HG02981 (cell line): Measurements from ENCODE around the gene DESI1.
"Not testable (repeated sequence)": the region's sequence is repeated elsewhere in the genome, so short reads cannot be mapped to it uniquely, and the experiment has no call there.

ENCODE experiments used
- ATAC-seq: cut with Tn5 transposase; IDR thresholded peaks from one replicate; pipeline ENCODE4 v1.9.1; 2021; ENCODE audit warnings: mild to moderate bottlenecking, moderate library complexity; ENCODE audit not compliant: unreplicated experiment

The DESI1 gene

DNA sequence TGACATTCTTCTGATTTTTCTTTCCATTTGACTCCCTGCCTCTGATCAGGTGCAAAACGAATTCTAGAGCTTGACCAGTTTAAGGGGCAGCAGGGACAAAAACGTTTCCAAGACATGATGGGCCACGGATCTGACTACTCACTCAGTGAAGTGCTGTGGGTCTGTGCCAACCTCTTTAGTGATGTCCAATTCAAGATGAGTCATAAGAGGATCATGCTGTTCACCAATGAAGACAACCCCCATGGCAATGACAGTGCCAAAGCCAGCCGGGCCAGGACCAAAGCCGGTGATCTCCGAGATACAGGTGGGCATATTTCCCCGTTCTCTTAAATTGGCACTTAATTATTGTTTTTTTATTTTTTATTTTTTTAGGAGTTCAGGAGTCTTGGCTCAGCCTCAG, 15.6 kb upstream of the DESI1 start:
- ATAC-seq = no peak

DNA sequence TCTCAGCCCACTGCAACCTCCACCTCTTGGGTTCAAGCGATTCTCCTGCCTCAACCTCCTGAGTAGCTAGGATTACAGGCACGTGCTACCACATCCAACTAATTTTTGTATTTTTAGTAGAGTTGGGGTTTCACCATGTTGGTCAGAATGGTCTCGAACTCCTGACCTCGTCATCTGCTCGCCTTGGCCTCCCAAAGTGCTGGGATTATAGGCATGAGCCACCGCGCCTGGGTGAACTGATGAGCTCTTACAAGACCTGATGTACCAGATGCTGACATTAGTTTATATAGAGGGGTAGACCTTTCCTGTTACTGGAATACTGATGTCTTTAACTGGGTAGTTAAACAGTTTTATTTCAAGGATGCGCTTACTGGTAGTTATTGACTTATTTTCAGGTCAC, 13.8 kb upstream of the DESI1 start:
- ATAC-seq = not testable (repeated sequence)

DNA sequence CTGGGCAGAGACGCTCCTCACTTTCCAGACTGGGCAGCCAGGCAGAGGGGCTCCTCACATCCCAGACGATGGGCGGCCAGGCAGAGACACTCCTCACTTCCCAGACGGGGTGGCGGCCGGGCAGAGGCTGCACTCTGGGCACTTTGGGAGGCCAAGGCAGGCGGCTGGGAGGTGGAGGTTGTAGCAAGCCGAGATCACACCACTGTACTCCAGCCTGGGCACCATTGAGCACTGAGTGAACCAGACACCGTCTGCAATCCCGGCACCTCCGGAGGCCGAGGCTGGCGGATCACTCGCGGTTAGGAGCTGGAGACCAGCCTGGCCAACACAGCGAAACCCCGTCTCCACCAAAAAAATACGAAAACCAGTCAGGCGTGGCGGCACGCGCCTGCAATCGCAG, 10.8 kb upstream of the DESI1 start:
- ATAC-seq = not testable (repeated sequence)

DNA sequence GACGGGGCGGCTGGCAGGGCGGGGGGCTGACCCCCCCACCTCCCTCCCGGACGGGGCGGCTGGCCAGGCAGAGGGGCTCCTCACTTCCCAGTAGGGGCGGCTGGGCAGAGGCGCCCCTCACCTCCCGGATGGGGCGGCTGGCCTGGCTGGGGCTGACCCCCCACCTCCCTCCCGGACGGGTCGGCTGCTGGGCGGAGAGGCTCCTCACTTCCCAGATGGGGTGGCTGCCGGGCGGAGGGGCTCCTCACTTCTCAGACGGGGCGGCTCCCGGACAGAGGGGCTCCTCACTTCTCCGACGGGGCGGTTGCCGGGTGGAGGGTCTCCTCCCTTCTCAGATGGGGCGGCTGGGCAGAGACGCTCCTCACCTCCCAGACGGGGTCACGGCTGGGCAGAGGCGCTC, 10.3 kb upstream of the DESI1 start:
- not testable (repeated sequence) for ATAC-seq

DNA sequence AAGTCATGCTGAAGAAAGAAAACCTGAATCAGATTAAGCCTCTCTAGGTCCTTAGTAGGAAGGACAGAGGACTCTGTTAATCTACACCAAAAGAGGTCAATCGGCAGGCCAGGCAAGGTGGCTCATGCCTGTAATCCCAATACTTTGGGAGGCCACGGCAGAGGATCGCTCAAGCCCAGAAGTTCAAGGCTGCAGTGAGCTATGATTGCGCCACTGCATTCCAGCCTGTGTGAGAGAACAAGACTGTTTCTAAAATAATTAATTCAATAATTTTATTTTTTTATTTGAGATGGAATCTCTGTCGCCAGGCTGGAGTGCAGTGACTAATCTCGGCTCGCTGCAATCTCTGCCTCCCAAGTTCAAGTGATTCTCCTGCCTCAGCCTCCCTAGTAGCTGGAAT, 4.7 kb upstream of the DESI1 start:
- ATAC-seq = no peak

DNA sequence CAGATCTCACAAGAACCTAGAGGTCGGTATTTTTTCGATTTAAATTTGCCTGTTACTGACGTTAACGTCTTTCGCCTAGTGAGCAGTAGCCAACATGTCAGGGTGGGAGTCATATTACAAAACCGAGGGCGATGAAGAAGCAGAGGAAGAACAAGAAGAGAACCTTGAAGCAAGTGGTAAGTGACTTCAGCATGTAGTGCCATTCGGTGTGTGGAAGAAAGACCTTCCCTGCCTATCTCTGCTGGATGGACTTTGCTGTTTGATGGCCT, 1.0 kb upstream of the DESI1 start:
- no peak for ATAC-seq

DNA sequence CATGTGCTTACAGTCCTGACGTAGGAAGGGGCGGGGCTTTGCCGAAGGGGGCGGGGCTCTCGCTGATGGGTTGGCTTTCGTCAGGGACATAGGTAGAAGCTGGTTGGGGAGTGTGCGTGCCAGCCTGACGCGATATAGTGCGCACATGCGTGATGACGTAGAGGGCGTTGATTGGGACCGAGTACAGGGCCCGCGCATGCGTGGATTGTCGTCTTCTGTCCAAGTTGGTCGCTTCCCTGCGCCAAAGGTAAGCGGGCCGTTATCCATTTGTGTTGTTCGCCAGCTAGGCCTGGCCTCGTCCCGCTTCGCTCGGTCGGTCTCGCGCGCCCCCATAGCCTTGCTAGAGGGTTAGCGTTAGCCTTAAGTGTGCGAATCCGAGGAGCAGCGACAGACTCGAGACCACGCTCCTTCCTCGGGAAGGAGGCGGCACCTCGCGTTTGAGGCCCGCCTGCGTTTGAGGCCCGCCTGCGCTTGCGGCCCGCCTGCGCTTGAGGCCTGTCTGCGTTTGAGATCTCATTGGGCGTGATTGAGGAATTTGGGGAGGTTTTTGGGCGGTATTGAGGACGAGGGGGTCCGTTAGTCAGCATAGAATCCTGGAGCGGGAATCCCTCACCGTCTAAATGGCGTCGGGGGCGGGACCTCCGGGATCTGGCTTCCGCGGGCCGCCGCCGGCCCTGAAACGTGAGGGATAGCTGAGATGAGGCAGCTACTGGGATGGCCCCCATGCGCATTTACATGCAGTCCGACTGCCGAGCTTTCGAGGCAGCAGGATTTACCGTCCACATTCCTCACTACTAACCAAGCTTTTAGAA, 462 bp upstream of the DESI1 start, which contains the start of gene XRCC6:
Gene XRCC6, plus strand, starts transcription at position 197 of the 812 bp plus-strand sequence. CDS start 710 bp downstream, outside the sequence.
- ATAC-seq = peak; percentile 84

DNA sequence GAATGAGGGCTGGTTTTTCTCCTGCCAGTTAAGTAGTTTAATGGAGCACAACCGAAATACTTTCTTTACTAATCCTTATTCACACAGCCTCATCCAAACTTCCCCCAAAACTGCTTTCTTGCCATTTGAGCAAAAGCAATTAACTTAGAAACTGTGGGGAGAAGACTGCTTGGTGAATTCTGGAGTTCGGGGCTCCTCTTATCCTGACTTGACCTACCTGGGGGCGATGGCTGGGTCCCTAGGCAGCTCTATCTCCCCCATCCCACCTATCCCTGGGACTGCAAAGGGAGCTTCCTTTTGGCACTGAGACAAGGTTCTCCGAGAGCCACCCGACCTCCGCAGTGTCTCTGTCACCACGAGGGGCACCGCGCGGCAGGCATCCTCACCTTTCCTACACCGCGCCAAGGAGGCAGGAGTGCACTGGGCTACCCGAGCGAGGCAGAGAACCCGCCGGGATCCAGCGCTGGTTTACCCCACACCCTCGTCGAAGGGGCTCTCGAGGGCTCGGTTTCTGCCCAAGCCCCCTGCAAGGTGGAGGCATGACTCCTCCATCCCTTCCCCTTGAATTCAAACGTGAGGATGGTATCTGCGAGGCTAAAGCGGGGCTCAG, 759 bp downstream of the DESI1 start:
- ATAC-seq = peak; percentile 11

DNA sequence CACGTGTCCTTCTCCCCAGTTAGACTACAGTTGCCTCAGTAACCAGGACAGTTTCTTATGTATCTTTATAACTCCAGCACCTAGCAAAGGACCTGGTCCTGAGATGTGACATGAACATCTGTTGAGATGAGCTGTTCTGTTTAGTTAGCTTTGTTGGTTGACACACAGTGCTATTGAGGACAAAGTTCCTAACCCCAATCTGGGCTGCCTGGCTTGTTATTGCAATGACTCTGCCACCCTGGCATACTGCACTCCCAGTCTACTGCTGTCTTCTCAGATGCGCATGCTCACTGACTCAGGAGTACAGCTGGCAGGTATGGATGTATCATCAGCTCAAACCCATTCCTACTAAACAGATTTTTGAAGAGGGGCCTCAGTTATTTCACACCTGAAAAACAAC, 7.4 kb downstream of the DESI1 start:
- no peak for ATAC-seq

DNA sequence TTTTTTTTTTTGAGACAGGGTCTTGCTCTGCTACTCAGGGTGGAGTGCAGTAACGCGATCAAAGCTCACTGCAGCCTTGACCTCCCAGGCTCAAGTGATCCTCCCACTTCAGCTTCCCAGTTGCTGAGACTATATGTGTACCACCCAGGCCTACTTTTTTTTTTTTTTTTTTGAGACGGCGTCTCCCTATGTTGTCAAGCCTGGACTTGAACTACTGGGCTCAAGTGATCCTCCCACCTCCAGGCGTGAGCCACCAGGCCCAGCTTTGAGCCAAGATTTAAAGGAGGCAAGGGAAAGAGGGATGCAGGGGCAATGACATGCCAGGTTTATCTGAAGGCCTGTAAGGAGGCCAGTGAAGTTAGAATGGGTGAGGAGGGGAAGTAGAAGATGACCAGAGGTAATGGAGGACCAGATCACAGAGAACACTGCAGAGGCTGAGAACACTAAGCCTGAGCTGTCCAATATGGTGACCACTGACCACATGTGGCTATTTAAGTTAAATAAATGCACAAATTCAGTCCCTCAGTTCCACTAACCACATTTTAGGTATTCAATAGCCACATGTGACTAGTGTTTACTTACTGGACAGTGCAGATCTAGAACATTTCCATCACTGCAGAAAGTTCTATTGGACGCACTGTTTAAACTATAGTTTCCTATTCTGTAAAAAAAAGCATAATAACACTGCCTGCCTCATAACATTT, 8.1 kb downstream of the DESI1 start:
- ATAC-seq = no peak

DNA sequence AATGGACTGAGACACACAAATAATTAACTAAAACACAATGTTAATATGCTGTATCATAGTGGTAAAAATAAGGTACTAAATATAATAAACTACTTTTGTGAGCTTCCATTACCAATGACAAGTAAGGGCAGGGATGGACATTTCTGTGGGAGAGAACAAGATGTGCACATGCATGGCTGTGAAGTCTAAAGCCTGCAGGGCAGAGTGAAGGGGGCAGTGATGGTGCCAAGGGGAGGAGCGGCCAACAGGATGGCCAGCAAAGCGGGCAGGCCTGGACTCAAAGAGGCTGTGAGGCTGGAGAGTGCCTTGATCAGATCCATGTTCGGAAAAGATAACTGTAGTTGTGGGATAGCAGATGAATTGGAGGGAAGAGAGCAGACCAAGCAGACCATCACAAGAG, 12.5 kb downstream of the DESI1 start:
- no peak for ATAC-seq

DNA sequence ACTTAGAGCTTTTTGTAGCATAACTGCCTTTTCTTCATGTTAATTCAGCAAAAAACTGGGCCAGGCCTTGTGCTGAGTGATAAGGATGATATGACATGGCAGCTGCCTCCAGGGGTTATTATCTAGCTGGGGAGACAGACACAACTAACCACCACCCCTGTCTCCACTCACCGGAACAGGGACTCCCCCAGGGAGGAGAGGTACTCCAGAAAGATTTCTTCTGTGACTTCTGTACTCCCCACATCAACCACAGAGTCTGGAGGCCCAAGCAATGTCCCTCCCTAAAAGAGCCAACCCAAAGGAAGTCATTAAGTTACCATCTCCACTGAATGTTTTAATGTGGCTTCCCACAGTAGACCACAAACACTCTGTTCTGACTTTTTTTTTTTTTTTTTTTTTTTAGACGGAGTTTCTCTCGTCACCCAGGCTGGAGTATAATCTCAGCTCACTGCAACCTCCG, 16.9 kb downstream of the DESI1 start:
- peak; percentile 86 for ATAC-seq

DNA sequence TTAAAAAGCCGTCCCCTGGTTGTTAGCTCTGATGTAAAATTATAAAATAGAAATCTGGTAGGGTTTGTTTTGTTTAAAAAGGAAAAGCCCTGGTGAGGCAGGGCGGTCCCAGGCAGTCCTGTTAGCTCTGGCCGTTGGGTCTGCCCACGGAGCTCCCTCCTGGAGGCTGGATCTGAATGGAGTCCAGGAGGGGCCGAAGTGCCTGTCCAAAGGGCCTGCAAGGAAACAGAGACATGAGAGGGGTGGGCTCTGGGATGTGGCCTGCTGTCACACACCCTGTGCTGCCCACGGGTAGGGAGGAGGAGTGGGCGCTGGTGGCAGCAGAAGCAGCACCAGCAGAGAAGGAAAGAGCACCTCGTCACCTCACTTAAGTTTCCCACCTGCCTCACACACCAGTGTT, 19.9 kb downstream of the DESI1 start:
- no peak for ATAC-seq

DNA sequence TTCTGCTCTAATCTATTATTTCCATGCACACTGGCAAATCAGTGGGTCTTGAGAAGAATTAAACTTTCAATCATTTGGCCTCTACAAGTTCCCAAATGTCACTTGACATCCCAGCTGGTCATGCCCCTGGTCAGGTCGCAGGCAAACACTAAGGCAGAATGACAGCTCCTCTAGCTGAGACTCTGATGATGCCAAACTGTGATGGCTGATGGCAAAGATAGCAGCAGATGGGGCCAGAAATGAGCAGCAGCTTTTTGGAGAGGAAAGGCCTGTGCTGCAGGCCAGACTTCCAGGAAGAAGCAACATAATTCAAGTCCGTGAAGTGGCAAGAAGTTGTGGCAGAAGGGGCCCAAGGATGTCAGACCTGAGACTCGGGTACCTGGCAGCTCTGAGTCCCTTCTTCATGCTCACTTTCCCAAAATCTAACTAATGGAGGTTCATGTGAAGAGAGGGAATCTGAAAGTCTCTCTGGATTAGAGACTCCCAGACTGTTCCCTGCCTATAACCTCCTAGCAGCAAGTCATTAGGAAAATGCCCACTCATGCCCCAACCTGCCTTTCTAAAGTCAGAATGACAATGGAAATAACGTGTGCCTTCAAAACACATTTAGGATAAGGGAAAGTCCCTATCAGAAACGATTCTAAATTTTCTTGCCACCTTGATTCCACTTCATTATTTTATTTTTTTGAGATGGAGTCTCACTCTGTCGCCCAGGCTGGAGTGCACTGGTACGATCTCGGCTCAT, 21.8 kb downstream of the DESI1 start:
- ATAC-seq = no peak

DNA sequence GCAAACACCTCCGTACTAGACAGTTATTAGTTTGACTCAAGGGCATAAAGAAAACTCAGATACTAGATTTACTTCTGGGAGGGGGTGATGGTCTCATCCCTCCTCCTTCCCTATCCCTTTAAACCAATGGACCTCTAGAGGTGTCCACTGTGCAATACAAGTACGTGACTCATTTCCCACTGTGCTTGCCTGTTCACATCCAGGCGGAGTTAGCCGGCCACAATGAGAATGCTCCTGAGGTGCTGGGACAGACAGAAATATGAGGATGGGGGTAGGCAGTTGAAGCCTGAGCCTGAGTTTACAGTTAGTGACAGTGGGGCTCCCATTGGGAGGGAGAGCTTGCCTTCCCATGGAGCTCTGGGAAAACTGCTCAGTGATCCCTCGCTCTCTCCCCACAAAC, 22.8 kb downstream of the DESI1 start:
- no peak for ATAC-seq

DNA sequence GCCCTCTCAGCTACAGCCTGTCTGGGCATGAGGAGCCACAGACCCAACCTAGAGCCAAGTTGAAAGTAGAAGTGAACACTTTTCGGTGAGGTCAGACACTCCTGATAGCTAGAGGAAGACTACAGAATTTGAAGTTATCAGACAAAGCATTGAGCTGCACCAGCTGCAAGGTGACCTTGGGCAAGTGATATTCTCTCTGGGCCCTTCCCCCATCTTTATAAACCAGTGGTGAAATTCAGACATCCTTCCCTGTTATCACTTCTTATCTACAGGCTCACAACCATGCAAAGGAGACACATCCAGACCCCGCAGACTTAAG, 23.2 kb downstream of the DESI1 start:
- no peak for ATAC-seq

DNA sequence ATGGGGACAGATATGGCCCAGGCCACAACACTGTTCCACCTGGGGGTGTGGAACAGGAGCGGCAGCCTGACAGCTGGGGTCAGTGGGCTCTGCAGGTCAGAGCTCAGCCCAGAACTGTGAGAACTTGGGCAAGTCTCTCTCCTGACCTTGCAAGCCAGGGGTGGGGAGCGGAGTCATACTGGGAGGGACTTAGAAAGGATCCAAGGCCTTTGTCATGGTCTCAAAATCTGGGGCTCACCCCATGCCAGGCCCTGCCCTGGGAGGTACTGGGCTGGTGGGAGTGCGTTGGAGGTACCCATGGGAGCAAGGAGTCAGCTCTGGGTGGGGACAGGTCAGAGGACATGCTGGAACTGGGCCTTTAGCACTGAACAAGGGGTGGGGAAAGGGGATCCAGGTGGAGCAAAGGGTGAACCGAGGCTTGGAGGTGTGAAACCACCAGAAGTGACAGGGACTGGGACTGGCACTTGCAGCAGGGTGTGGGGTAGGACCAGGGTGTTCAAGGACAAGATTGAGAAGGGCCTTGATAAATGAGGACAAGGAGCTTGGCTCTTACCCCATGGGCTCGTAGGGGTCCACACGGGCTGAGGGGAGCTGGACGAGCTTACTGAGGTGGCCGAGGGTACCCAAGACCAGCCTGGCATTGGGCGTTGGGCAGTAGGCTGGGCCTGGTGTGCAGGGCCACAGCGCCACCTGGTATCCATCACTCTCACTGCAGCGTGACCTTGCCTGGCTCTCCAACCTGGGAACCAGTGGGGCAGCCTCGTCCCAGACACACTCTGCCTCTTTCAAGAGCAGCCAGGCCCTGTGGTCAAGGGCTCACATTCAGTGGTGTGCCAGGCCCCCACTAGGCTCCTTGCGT, 23.8 kb downstream of the DESI1 start:
- ATAC-seq = no peak

DNA sequence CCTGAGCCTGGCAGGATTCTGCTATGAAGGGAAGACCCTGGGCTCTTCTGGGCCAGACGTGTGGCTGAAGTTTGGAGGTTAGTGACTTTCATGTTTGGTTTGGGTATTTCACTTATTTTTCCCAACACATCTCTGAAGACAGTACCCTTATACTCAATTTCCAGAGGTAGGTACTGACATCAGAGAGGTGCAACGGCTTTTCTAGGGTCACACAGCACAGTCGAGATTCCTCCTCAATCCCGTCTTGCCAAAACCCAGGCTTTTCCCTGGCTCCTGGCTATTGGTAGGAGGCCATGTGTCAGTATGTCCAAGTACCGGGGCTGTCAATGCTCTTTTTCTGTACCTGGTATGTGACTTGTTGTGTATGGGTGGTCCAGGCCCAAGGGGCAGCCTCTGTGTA, 25.1 kb downstream of the DESI1 start:
- no peak for ATAC-seq

DNA sequence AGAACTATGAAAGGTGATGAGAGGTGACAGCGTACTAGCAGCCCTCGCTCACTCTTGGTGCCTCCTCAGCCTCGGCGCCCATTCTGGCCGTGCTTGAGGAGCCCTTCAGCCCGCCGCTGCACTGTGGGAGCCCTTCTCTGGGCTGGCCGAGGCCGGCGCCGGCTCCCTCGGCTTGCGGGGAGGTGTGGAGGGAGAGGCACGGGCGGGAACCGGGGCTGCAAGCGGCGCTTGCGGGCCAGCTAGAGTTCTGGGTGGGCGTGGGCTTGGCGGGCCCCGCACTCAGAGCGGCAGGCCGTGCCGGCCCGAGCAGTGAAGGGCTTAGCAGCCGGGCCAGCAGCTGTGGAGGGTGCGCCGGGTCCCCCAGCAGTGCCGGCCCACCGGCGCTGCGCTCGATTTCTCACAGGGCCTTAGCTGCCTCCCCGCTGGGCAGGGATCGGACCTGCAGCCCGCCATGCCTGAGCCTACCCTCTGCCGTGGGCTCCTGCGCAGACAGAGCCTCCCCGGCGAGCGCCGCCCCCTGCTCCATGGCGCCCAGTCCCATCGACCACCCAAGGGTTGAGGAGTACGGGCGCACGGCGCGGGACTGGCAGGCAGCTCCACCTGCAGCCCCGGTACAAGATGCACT, 27.4 kb downstream of the DESI1 start:
- ATAC-seq = not testable (repeated sequence)
